Measurements from ENCODE around the gene ARHGAP32.

- no peak for TF ChIP-seq EP300 (IDR thresholded peaks at IDR 0.05)
- TF ChIP-seq CTCF (IDR thresholded peaks at IDR 0.05) = no peak
These were observed 270.3 kb downstream of the ARHGAP32 start for GRCh38 chr11:128921793-128922192.
